GM21786 (cell line): ENCODE measurements around the gene OBSCN.

Source experiments
- ATAC-seq: cut with Tn5 transposase; IDR thresholded peaks from one replicate; pipeline ENCODE4 v1.9.1; 2021; ENCODE audit not compliant: unreplicated experiment

OBSCN gene

DNA sequence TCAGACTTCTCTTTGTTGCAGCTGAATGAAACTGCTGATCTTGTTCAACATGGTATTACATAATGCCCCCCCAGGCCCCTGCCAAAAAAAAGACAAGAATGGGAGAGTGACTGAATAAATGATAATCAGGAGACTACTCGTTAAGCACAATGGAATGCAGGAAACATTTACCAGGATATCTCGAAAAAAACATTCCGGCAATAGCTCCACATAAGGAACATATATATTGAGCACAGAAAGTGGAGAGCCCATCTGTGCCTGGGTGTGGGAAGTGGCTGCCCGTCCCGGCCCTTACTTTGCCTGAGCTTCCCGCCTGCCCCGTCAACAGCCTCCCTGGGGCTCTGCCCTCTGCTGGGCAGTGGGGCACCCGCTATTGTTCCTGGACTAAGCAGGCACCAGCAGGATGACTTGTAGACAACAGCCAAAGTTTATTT, 185.4 kb downstream of the OBSCN start:
- ATAC-seq = no peak

DNA sequence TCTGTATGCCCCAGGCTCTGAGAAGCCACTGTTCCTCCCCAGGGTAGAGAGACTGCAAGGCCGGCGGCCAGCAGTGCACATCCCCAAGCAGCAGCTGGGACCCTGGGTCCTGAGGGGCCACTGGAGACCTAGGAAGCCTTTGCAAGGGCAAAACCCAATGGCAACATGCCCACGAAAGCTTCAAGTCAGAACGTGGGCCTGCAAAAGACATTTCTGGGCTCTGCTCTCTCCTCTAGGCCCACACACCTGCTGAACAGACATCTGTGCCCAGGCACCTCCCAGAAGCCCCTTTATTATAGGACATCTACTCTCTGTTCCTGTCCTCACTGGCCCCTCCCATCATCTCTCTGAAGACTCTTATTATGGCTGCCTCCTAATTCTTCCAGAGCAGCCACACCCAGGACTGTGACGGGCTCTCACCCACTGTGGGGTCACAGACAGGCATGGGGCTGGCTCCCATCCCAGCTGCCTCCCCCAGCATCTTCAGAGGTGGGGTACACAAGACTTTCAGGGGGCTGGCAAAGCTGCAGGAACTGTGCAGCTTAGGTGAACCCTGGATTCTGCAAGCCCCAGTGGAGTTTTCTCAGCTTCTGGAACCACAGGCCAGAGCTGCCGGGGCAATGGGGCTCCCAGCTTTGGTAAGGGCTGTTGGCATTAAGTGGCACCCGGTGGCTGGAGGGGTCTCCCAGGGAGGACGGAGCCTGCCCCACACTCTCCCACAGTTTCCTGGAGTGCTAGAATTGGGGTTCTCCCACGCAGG, 186.1 kb downstream of the OBSCN start:
- no peak for ATAC-seq

DNA sequence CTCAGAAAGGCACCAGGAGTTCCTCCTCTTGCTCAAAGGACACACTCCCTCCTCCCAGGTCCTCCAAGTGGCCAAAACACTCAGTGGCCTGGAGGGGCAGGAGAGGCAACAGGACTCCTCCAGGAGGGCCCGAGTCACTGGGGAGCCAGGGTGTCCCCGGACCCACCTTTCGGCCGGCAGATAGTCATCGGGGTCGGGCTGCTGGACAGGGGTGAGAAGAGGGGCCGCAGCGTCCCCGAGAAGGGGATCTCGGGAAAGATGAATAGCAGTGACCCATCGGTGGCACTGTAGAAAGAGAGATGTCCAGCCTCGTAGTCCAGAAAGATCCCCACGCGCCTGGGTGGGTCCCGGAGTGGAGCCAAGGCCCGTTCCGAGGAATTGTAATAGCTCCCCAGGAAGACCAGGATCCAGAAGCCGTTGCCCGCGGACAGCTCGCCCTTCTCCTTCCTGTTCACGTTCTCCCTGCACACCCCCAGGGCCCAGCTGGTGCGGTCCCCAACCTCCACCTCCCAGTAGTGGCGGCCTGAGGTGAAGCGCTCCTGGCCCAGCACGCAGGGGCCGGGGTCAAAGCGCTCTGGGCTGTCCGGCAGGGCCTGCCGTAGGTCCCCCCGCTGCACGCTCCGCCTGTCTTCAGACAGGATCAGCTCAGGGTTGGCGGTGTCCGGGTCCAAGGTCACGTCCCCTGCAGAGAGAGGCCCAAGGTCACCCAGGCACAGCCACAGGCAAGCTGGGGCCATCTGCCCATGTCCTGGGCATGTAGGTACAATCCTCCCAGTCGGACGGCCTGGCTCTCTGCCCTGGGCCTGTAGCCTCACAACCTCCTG, 186.9 kb downstream of the OBSCN start:
- ATAC-seq = no peak

DNA sequence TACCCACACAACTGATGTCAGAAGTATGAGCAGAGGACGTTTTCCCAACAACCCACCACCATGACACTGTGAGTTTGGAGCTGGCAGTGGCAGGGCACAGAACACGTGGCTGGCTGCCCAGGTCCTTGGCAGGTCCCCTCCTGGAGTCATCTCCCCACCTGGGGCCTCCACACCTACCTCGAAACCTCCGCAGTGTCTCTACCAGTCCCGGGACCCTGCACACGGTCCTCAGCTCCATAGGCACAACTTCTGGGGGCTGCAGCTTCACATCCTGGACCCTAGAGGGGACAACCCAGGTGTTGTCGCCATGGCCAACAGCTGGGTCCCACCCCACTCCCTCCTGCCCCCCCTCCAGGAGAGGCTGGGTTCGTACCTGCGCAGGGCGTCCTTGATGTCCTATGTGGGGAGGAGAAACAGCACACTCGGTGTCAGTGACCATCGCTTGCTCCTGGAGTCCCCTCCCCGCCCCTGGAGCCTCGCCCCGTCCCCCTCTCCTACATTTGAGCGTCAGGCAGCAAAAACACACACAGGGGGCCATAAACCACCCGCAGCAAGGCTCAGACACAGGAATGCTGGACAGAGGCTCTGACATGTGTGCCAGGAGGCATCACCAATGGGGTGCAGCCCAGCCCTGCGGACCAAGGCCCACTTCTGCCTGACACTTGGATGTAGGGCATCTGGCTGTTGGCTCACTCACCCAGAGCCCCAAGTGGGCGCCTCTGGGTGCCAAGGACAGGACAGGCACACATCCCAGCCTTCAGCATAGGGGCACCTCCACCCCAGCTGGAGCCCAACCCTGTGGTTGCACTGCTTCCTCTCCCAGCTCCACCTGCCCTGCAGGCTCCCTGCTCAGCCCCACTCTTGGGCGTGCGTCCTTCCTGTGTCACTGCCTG, 189.2 kb downstream of the OBSCN start:
- no peak for ATAC-seq

DNA sequence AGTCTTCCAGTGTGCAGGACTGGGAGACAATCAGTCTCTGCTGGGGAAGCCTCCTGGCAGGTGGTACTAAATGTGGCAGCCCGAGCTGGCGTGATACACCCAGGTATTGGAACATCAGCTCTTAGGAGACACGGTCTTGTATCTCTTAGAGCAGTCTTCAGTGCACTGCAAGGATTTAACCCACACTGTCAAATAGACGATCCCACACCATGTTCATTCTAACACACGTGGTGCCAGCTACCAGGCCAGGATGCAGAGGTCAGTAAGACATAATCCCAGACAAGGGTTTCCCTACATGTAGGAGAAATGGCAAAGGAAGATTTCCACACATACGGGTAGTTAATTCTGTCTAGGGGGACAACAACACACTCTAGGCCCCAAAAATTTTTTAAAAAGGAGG, 190.1 kb downstream of the OBSCN start:
- ATAC-seq = no peak

DNA sequence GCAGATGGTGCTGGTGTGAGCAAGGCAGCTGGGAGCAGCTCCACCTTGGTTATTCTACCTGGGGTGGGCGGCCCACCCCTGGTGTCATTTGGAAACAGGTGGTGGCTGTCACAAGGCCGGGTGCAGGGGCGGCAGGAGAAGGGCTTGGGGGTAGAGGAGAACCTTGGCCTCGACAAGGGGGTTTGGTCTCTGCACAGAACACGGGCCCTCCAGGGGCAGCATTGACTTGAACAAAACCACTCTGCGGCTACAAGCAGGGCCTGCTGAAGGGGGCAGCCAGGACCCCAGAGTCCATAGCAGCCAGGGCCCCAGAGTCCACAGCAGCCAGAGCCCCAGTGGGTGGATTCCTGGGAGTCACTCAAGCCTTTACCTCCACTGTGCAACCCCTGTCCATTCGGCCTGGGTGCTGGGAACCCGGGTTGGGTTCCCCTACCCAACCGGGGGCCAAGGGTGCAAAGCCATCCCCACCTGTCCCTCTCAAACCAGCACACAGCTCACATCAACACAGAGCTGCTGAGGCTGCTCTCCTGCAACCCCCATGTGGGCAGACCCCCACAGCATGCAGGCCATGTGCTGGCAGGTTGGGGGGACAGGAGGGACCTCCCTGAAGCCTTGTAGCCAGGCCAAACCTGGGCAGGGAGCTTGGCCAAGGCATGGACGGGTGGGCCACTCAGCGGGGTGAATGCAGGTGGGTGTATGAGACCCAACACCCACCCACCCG, 191.1 kb downstream of the OBSCN start:
- ATAC-seq = no peak

DNA sequence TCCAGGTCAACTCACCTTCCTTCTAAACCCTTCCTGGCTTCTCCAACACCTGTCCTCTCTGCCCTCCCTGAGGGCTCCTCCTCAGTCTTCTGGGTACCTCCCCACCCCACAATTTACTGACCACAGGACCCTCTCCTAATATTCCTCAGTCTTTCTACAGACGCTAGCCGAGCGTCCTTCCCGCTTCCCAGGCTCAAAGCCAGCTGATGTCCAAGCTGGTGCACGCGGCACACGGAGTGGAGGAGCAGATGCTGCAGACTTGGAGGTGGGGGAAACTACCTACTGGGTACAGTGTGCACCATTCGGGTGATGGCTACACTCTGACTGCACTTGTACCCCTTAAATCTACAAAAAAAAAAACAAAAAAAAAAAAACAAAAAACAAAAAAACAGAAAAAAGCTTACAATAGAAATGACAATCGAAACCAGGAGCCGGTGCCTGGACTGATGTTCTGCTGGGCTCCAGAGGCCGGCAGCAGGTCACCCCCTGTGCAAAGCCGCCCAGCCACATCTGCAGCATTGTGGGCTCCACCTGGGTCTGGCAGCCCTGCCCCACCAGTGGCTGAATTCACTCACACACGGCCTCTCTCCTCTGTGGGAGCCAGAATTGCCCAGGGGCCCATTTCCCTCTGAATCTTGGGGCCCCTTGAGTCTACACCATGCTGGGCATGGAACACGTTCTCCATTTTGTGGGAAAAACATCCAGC, 191.8 kb downstream of the OBSCN start:
- no peak for ATAC-seq

DNA sequence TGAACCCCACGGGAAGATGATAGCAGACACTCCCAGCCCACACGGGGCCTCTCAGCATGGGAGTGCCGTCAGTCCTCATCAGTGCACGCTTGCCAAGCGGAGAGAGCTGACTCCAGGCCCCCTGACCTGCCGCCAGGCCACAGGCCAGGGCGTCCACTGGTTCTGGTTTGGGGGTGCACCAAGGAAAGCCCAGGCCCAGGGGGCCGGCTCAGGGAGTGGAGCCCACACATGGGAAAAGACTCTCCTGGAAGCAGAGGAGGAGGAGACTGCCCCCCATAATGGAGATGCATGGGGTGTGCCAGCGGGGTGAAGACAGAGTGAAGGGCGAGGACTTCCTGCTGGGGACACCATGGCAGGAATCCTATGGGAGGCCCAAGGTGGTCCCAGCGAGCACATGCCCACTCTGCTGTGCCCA, 192.4 kb downstream of the OBSCN start:
- no peak for ATAC-seq

DNA sequence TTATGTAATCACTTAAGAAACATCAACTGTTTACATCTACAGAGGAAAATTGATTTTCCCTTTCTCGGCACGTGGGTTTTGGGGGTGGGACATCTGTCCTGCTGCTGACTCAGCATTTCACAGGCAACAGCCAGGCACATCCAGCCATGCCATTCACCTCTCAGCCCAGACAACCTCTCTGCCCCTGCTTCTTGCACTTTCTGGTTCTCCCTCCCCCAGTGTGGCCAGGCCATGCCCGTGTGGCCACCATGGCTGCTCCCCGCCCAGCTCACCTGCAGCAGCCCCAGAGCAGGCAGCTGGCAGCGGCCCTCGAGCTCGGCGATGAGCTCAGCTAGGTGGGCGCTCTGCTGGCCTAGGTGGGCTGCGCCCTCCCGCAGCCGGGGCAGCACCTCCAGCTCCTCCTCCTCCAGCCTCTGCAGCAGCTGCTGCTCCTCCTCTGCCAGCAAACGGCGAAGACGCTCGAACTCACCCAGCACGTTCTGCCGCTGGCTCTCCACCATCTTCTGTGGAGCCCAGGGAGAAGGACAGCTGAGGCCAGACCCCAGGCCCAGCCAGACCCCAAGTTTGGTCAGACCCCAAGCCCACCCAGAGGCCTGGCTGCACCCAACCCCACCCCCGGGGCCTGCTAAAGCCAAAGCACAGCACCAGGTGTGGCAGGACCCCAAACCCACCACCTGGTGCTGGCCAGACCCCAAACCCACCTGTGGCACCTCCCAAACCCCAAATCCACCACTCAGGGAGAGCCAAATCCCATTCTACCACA, 193.0 kb downstream of the OBSCN start:
- no peak for ATAC-seq

DNA sequence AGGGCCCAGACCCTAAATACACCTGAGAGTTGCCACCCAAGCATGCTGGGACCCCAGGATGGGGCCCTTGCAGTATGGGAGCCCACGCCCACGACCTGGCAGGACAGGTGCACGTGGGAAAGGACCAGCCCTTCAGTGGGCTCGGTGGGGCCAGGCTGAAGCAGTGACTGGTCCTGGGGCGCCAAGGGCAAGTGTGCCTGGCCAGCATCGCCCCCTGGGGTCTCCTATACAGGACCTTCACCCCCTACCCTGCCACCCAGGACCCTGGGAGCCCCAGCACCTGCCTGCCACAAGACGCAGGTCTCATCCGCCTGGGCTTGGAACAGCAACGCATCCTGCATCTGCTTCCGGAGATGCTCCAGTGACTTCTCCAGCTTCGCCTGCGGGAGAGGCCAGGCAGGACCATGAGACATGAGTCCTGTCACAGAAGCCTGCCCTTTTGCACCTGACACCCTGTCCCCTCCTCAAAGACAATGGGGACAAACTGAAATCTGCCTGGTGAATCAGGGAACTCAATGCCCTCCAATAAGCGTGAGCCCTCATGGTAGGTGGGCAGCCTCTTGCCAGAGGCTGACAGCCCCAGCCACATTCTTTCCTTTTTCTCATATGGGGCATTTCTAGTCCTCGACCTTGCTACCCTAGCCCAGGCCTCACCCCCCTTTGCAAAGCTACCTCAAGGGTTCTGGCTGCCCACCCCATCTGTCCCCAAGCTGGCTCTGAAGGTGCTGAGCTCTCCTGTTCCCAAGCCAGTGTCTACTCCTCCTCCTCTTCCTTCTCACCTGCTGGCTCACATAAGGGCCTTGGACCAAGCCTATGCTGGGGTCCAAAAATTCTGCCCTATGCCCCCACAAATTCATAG, 194.2 kb downstream of the OBSCN start:
- no peak for ATAC-seq

DNA sequence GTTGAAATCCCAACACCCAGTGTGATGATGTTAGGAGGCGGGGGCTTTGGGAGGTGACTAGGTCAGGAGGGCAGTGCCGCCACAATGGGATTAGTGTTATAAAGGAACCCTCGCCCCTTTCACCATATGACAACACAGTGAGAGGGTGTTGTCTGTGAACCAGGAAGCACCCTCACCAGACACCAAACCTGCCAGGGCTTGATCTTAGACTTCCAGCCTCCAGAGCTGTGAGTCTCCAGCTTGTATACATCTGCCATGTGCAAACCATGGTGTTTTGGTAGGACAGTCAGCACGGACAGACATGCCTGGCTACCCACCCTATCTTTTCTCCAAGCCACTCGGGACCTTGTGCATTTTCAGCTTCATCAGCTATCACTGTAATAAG, 194.8 kb downstream of the OBSCN start:
- no peak for ATAC-seq

DNA sequence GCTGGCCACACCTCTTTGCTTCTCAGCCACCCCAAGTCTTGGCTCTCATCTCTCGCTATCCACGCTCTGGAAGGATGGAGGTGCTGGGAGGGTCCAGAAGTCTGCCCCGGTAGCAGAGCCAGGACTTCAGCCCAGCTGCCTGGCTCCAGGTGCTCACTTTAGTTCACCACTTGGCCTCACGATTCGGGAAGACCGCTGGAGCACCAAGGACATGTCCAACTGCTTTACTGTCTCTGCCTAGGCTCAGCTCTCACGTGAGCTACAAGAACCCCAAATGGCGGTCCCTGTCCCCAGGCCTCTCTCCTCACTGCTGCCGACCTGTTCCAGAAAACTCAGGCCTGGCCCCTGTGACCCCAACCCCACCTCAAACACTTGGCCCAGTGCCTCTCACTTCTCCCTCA, 195.4 kb downstream of the OBSCN start:
- no peak for ATAC-seq

DNA sequence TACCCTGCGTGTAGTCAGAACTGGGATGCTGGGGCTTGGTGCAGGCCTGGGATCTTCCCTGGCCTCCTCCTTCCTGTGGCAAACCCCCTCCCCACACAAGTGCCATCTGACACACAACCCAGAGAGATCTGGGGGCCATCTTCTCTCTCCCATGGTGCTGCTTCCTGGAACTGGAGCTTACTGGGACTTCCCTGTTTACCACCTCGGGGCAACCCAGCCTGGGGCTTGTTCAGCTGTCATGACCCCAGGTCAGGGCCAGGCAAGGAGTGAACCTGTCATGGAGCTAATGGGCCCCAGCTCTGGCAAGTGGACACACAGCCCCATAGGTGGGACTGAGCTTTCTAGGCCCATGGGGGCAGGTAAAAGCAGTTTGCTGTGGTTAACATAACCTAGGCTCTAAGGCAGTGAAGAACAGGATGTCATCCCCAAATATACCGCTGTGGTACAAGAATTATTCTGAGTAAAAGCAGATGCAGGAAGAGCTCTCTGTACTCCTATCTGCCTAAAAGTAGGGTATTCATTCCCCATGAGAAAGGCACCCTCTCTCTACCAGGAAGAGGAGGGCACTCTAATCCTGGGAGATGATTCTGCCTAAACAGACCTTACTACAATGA, 196.4 kb downstream of the OBSCN start:
- no peak for ATAC-seq

DNA sequence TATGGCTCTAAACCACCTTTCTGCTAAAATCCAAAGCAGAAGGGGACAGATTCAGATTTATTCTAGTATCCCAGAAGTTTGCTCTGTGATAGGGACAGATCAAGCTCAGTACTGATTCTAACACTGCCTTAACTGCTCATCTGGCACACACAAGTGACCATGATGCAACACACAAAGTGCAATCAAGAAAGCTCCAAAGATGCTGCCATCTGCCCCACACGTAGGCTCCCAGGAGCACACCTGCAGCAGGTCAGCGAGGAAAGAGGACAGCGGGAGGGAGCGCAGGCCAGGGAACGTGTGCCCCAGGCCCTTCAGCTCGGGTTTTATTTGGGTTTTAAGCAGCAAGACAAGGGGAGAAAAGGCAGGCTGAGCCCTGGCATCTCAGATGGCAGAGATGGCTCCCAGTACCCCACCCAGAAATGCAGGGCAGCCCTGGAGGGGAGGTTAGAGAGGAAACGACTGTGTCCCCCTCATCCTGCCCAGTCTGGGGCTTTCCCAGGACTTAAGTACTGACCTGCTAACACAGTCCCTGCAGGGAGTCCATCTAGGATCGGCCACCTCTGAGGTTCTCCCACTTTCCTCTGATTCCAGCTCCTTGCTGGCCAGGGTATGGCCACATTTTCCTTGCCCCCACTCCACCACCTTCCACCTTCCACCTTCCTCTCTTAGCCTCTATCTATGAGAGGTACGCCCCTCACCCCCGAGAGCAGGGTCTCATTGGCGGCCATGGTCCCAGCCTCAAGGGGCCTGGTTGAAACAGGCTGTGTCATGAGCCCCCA, 197.5 kb downstream of the OBSCN start:
- ATAC-seq = no peak

DNA sequence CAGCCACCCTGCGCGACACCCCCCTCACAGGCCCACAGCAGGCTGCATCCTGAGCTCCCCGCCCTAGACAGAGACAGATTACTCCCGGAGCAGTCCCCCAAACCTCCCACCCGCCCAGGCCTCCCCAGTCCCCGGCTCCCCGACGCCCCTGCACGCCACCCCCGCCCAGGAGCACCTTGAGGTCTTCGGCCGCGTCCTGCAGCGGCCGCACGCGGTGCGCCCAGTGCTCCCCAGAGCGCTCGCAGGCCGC, 198.1 kb downstream of the OBSCN start:
- no peak for ATAC-seq

DNA sequence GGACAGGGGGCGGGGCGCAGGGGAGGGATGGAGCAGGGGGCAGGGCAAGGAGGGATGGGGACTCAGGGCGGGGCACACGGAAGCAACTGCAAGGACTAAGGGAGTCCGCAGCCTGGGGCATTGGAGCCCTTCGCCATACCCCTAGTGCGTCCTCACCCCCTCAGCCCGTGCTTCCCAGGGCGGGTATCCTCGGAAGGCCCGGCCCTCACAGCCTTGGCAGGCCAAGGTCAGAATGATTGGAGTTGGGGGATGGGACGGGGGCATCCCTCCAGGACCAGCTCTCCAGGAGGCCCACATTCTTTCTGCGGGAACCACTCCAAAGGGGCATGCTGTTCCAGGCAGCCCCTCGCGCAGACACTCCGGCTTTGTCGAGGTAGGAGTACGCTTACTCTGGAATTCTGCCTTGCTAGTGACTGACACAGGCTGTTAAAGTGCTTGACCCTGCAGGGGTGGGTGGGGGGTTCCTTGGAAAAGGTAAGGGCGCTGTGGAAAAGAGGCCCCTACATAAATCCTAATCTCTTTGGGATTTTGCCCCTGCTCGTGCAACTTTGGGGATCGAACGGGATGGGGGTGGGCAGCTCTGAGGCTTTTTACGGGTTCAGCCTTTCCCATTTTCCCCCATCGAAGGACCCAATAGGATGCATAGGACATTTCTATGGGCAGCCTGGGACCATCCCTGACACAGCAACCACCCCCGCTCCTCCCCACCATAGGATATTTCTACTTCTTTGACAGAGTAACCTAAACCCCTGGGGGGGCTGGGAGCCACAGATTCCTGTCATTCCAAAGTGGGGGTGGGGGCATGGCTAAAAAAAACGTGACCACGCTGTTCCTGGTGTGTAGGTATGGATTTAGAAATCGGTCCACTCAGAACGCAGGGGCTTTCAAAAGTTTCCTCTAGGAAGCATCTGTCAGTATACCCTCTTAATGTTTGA, 199.5 kb downstream of the OBSCN start:
- no peak for ATAC-seq
